DMS114 treated with DMSO at 0.1 percent for 48 hours (cell line): Measurements from ENCODE around the gene CTBP2.

ENCODE experiments used
- DNase-seq: peaks from one replicate; lab custom pipeline; 2025; ENCODE audit not compliant: unreplicated experiment; lab: John Stamatoyannopoulos, UW

The CTBP2 gene

GRCh38 chr10:125026036-125026931, 134.1 kb downstream of the CTBP2 start:
- DNase-seq: no peak

GRCh38 chr10:125025341-125025740, 135.0 kb downstream of the CTBP2 start:
- no peak for DNase-seq

GRCh38 chr10:125024497-125025234, 135.7 kb downstream of the CTBP2 start:
- no peak for DNase-seq

- no peak for DNase-seq
These were observed 136.4 kb downstream of the CTBP2 start for GRCh38 chr10:125023862-125024496.

GRCh38 chr10:125023255-125023654, 137.1 kb downstream of the CTBP2 start:
- DNase-seq: no peak

GRCh38 chr10:125022671-125023070, 137.7 kb downstream of the CTBP2 start:
- DNase-seq: no peak

- no peak for DNase-seq
These were observed 138.5 kb downstream of the CTBP2 start for GRCh38 chr10:125021686-125022344.

- no peak for DNase-seq
These were observed 139.5 kb downstream of the CTBP2 start for GRCh38 chr10:125020871-125021270.

- no peak for DNase-seq
These were observed 140.0 kb downstream of the CTBP2 start for GRCh38 chr10:125020386-125020785.

GRCh38 chr10:125018576-125019143, 141.7 kb downstream of the CTBP2 start:
- no peak for DNase-seq

- no peak for DNase-seq
These were observed 142.6 kb downstream of the CTBP2 start for GRCh38 chr10:125017547-125018298.

GRCh38 chr10:125016611-125017202, 143.7 kb downstream of the CTBP2 start:
- DNase-seq: no peak

GRCh38 chr10:125016123-125016522, 144.2 kb downstream of the CTBP2 start:
- DNase-seq: no peak

- DNase-seq: no peak
These were observed 144.9 kb downstream of the CTBP2 start for GRCh38 chr10:125015356-125015944.

- no peak for DNase-seq
These were observed 145.5 kb downstream of the CTBP2 start for GRCh38 chr10:125014836-125015355.

- DNase-seq: no peak
These were observed 146.1 kb downstream of the CTBP2 start for GRCh38 chr10:125014086-125014830.

GRCh38 chr10:125013529-125013872, 146.9 kb downstream of the CTBP2 start:
- DNase-seq: no peak

GRCh38 chr10:125012851-125013528, 147.4 kb downstream of the CTBP2 start:
- no peak for DNase-seq
